ENCODE measurements around the gene MELTF. TPM values are rescaled to one million over a fixed set of nuclear protein-coding genes. Genes with fewer than 3 reads are reported as not detected.

Gene MELTF
- total RNA-seq, 1 experiment from 2014 or later, result 9.2 TPM

DNA sequence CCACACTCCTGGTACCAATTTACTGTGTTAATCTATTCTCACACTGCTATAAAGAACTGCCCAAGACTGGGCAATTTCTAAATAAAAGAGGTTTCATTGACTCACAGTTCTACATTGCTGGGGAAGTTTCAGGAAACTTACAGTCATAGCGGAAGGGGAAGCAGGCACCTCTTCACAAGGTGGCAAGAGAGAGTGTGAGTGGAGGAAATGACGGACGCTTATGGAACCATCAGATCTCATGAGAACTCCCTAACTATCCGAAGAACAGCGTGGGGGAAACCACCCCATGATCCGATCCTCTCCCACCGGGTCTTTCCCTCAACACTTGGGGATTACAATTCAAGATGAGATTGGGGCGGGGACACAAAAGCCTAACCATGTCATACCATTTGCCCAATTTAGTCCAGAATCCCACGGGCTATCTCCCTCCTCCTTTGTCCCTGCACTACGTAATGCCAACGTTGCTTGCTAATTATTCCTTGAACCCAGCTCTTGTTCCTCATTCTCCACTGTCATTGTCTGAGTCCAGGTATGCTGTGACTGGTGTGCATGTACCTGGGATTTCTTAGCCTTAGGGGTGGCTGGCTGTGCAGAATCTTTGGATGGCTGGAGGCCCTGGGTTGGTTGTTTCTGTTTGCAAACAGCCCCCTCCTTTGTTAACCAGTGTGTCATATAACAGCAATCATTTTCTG, 64.4 kb downstream of the MELTF start:
- Histone ChIP-seq H4K5ac (ENCODE audit: insufficient read length, low read depth, low read length) (no peak overlapping the region), H4K91ac (ENCODE audit: insufficient read length, low read depth, low read length) (no peak overlapping the region), H3K4me2 (ENCODE audit: insufficient read depth, insufficient read length, low read length) (no peak overlapping the region), H3K18ac (ENCODE audit: insufficient read length, low read depth, low read length) (no peak overlapping the region), H3K9ac (ENCODE audit: extremely low read depth, insufficient read length, low read length) (no peak overlapping the region), H2AK5ac (ENCODE audit: insufficient read length, low read length) (no peak overlapping the region), H4K8ac (replicated peaks; ENCODE audit: insufficient read length, low read depth, low read length) (no peak overlapping the region), H3K4ac (ENCODE audit: low read depth, low read length) (no peak overlapping the region), H4K20me1 (ENCODE audit: control insufficient read depth, insufficient read depth, insufficient read length) (no peaks in the 10 kb centered on the region), H2AFZ (ENCODE audit: low read length) (no peak overlapping the region), H3K14ac (ENCODE audit: insufficient read depth, low read length) (no peak overlapping the region), H3K27ac (ENCODE audit: insufficient read length, low read depth, low read length) (no peak overlapping the region), H2BK120ac (ENCODE audit: low read depth, low read length, poor library complexity, severe bottlenecking) (no peak overlapping the region), H3K23ac (ENCODE audit: insufficient read length, low read depth, low read length) (no peak overlapping the region), H3K79me2 (ENCODE audit: insufficient read depth, low read length) (no peaks in the 10 kb centered on the region), H3K9me3 (ENCODE audit: control insufficient read depth, low read depth, low read length) (no peaks in the 10 kb centered on the region), H3K79me1 (ENCODE audit: insufficient read depth, low read depth, low read length, poor library complexity, severe bottlenecking) (no peaks in the 10 kb centered on the region), H3K4me1 (ENCODE audit: insufficient read depth, low read length) (no peaks in the 10 kb centered on the region), H2BK12ac (ENCODE audit: insufficient read length, low read depth, low read length) (no peak overlapping the region), H2BK5ac (ENCODE audit: insufficient read length, low read length) (no peak overlapping the region), H2BK15ac (ENCODE audit: low read depth, low read length) (no peak overlapping the region), H2BK20ac (ENCODE audit: low read depth, low read length, poor library complexity, severe bottlenecking) (no peak overlapping the region), H3K23me2 (ENCODE audit: insufficient read length, low read depth, low read length, poor library complexity, severe bottlenecking) (no peaks in the 10 kb centered on the region), H3T11ph (ENCODE audit: low read length) (no peak overlapping the region), H3K27me3 (ENCODE audit: insufficient read depth, low read length) (peaks cover 28% of the 10 kb centered on the region), H3K56ac (ENCODE audit: insufficient read length, low read depth, low read length) (no peak overlapping the region)
- H3K9me3 Mint-ChIP-seq, result peaks cover 0 to 2% of the 10 kb centered on the region in 2 experiments; a peak in 3 of 5 replicates
- no peak overlapping the region for H3K27ac Mint-ChIP-seq
- TF ChIP-seq CTCF (conservative IDR thresholded peaks at IDR 0.05), result no peak
- no peak for DNase-seq
- no peak overlapping the region for H3K4me3 Mint-ChIP-seq
- peaks cover 0 to 2% (median 0%) of the 10 kb centered on the region in 3 experiments; a peak in 1 of 7 replicates for H3K36me3 Mint-ChIP-seq (ENCODE audit: insufficient read depth in 1 of 3, low read depth in 3 of 3)
- WGBS (ENCODE audit: extremely low coverage, insufficient read length, low lambda C conversion rate), result no CpG with 5 or more reads among the region's 11 CpGs
- peaks cover 3 to 11% of the 10 kb centered on the region in 2 experiments; a peak in 3 of 4 replicates for H3K4me1 Mint-ChIP-seq
- peaks cover 73% of the 10 kb centered on the region for H3K27me3 Mint-ChIP-seq (ENCODE audit: low read depth)

All from H9 (cell line).